A204.1 (cell line): ENCODE measurements around the gene TSPAN32.

Experiments used
- FAIRE-seq: peaks from 2 replicates; lab custom pipeline; 2012; peaks lifted over from hg19 to GRCh38; lab: Jason Lieb, UNC

Gene TSPAN32

DNA sequence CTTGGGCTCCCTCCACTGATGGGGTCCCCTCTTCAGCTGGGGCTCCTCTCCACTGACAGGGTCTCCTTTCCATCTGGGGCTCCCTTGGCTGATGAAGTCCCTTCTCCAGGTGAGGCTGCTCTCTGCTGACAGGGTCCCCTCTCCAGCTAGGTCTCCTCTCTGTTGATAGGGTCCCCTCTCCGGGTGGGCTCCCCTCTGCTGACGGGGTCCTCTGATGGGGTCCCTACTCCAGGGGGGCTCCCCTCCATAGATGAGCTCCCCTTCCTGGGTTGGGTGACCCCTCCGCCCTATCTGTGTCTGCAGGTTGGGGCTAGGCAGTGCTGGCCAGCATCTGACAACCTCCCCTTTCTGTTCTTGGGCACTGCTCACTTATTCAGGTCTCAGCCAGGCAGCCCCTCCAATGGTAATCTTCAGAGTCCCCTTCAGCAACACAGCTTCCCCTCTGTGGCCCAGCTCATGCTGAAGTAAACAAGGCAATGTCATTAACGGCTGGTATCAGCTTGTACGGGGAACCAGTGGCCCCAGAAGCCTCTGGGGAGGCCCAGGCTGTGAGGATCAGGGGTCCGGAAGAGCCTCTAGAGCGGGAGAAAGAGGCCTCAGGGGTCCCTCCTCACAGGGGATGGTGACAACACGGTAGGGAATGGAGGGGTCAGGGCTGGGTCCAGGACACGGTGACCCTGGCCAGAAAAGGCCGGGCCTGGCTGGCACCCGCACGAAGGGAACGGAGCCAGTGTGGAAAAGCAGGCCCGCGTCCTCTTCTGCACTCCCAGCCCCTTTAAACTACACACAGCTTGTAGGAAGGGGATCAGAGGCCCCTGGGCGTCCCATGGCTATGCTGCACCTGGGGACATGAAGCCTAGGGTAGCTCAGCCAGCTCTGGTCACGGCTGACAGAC lies 65.7 kb downstream of the TSPAN32 start:
- no peak for FAIRE-seq
